NCI-H82 treated with DMSO at 0.1 percent for 48 hours (cell line): Measurements from ENCODE around the gene RAB44.
"Not testable (repeated sequence)": the region's sequence is repeated elsewhere in the genome, so short reads cannot be mapped to it uniquely, and the experiment has no call there.

Experiments
- DNase-seq: peaks from one replicate; lab custom pipeline; 2025; ENCODE audit not compliant: unreplicated experiment; lab: John Stamatoyannopoulos, UW

The RAB44 gene

DNA sequence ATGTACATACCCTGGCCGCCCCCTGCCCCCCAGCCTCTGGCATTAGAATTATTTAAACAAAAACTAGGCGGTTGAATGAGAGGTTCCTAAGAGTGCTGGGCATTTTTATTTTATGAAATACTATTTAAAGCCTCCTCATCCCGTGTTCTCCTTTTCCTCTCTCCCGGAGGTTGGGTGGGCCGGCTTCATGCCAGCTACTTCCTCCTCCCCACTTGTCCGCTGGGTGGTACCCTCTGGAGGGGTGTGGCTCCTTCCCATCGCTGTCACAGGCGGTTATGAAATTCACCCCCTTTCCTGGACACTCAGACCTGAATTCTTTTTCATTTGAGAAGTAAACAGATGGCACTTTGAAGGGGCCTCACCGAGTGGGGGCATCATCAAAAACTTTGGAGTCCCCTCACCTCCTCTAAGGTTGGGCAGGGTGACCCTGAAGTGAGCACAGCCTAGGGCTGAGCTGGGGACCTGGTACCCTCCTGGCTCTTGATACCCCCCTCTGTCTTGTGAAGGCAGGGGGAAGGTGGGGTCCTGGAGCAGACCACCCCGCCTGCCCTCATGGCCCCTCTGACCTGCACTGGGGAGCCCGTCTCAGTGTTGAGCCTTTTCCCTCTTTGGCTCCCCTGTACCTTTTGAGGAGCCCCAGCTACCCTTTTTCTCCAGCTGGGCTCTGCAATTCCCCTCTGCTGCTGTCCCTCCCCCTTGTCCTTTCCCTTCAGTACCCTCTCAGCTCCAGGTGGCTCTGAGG is 11.5 kb upstream of the RAB44 start:
- no peak for DNase-seq

DNA sequence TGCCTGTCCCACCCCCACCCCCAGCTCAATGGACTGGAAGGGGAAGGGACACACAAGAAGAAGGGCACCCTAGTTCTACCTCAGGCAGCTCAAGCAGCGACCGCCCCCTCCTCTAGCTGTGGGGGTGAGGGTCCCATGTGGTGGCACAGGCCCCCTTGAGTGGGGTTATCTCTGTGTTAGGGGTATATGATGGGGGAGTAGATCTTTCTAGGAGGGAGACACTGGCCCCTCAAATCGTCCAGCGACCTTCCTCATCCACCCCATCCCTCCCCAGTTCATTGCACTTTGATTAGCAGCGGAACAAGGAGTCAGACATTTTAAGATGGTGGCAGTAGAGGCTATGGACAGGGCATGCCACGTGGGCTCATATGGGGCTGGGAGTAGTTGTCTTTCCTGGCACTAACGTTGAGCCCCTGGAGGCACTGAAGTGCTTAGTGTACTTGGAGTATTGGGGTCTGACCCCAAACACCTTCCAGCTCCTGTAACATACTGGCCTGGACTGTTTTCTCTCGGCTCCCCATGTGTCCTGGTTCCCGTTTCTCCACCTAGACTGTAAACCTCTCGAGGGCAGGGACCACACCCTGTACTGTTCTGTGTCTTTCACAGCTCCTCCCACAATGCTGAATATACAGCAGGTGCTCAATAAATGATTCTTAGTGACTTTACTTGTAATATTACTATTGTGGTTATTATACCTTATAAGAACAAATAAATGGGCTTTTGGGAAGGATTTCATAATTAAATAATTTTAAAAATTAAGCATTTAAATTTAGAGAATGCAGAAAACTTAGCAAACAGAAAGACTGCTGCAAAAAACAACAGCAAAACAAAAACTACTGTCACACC is 10.7 kb upstream of the RAB44 start:
- no peak for DNase-seq

DNA sequence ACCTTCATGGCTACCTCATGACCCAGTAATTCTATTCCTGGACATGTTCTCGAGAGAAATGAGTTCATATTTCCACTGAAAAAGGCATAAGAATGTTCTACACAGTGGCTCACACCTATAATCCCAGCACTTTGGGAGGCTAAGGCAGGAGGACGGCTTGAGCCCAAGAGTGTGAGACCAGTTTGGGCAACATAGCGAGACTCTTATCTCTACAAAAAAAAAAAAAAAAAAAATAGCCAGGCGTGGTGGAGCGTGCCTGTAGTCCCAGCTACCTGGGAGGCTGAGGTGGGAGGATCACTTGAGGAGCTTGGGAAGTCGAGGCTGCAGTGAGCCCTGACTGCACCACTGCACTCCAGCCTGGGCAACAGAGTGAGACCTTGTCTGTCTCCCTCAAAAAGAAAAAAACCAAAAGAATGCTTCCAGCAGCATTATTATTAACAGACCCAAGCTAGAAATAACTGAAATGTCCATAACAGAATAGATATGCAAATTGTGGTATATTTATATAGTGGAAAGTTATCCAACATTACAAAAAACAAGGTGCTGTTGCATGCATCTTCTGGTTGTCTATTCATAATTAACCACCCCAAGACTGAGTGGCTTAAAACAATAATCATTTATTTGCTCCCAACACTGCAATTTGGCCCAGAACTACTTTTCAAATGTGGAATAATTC is 9.4 kb upstream of the RAB44 start:
- no peak for DNase-seq

DNA sequence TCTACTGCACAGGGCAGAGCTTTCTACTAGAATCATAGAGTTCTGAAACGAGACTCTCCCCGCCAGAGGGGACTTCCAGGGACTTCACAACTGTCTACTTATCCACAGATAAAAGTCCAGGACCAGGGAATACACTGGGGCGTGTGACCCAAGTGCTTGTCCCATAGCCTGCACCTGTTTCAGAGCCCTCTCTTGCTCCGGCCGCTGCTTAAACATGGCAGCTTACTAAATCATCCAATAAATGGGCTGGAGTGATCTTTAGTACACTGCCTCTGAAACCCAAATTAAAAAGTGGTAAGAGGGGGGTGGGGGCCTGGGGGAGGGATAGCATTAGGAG is 8.9 kb upstream of the RAB44 start:
- no peak for DNase-seq

DNA sequence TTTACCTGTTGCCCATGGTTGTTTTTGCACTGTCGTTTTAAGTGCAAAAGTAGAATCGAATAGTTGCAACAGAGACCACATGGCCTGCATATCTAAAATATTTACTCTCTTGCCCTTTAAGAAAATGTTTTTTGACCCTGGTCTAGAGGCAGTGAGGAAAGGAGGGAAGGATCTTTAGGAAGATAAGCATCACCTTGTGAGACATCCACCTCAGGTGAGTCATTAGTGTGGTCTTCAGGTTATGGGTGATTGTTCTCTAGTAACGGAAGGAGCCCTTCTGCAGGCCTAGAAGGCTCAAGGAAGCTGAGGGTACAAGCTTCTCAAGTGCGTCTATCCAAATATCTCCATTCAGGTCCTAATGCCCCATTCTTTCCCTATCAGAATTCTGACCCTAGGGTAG is 6.6 kb upstream of the RAB44 start:
- DNase-seq: no peak

DNA sequence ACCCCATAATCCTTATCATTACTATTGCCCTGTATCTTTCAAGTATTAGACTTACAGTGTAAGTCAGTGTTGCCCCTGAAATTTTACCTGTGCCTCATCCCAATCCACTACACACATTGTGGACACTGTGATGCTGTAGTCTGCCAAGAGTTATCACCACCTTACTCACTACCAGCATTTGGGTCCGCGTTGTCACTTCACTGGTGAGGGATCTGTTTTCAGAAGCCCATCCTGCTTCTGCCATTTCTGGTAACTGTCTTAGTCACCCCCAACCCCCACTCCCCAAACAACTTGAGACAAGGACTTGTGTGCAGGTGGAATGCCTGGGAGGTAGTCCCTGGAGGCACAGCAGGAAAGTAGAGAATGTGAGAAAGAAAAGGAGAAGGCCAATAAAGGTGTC is 6.0 kb upstream of the RAB44 start:
- no peak for DNase-seq

DNA sequence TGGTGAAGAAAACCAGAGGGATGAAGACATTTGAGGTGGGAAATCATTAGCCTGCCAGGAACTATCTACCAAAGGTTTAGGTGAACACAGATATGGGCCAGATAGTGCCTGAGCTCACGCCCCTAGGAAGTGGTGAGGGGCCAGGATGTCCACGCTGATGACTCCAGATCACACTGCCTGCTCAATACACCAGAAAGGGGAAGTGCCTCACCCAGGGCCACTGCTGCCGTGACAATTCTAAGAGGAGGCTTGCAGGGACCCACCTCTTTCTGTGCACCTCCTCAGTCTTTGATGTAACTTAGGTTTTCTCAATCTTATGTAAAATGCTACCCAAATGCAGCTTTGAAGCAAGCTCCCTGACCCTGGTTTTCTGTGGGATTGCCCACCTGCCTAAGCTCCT is 5.4 kb upstream of the RAB44 start:
- no peak for DNase-seq

DNA sequence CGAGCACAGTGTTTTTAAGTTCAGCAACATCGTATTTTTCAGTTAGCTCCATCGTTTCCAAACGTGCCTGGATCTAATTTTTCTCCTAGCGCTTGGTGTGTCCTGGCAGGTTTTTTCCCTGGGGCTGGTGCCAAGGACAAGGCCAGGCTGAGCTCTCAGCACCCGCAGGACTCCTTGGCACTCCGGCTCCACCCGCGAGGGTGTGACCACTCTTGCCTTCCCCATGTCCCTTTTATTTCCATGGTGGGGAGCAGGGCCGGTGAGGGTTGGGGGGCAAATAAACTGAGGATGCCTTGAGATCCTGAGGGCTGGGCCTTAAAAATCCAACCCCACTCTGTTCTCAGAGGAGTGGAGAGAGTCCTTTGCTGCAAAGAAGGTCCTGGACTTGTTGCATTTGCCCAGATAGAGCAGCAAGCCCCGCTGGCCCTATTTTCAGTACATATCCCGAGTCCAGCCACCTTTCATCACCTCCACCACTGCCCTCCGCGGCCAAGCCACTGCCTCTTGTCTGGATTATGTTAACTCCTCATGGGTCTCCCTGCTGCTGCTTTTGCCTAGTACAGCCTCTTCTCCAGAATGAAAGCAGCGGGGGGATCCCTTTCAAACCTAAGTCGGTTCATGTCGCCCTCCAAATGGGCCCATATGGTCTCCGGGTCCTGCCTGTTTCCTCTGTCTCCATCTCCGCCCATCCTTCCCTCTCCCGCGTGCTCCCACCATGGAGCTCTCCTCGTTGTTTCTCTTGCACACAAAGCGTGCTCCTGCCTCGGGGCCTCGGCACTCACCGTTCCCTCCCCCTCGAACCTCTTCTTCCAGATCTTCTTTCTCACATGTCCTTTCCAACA is 4.5 kb upstream of the RAB44 start:
- no peak for DNase-seq

DNA sequence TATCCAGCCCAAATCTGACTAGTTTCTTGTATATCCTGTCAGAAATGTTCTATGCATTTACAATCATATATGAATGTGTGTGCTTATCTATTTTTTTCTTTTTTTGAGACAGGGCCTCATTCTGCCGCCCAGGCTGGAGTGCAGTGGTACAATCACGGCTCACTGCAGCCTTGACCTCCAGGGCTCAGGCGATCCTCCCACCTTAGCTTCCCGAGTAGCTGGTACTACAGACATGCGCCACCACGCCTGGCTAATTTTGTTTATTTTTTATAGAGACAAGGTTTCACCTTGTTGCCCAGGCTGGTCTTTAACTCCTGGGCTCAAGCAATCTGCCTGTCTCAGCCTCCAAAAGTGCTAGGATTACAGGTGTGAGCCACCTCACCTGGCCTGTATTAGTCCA is 3.0 kb upstream of the RAB44 start:
- no peak for DNase-seq

DNA sequence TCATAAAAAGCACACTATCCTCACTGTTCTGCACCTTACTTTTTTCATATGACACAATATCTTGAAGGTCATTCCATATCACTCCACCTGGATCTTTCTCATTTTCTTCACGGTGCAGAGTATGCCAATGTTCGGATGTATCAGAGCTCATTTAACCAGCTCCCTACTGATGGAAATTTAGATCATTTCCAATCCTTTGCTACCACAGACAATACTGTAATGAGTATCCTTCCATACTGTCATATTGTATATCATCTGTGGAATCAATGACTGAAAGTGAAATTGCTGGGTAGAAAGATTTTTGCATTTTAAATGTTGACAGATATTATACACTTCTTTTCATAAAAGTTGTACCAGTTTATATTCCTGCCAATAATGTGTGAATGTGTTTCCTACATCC is 2.2 kb upstream of the RAB44 start:
- no peak for DNase-seq

DNA sequence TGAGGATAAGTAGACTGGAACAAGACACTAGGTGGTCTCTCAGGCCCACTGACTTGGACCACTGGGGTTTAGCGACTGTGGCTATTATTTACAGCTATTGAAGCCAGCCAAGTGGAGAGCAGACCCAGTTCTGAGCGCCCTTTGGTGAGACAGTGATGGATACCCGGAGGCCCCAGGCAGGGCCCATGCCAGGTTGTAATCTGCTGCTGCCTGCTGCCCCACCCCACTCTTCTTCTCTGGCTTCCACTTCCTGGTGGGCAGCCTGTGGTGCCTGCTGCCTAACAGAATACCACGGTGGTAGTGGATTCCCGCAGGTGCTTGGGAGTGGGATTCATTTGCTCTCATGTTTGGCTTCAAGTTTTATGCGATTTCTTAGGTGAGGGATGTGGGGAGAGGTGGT is 570 bp downstream of the RAB44 start:
- DNase-seq: no peak

DNA sequence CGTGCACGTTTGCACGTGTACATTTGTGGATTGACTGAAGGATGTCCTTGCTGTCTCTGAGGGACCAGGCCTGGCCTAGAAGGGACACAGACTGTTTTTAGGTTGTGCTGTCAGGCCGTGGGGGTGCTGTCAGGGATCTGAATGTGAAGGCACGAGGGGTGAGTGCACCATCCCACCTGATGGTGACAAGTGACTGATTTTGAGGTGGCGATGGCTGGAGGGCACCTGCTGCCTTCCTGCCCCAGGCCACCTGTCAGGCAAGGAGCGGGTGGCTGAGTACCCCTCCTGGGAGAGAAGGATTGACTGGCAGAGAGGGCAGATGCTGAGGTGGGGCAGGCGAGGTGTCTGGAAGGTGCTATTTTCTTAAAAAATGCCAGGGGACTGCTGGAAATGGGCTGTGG is 1.2 kb downstream of the RAB44 start:
- no peak for DNase-seq

DNA sequence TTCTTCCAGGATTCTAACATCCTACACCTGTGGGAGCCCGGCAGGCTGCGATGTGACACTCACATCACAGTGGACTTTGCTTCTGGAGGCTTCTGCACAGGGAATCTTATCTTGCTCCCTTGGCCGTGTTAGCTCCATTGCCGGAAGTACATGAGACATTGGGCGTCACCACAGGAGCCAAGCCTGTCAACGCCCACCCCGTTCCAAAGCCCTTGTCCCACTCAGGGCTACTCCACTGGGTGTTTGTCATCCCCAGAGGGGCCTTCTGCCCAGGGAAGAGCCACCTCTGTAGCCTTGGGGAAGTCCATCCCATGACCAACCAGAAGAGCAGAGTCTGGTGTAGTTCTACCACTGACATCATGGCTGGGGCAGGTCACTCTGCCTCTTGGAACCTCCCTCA is 1.7 kb downstream of the RAB44 start:
- no peak for DNase-seq

DNA sequence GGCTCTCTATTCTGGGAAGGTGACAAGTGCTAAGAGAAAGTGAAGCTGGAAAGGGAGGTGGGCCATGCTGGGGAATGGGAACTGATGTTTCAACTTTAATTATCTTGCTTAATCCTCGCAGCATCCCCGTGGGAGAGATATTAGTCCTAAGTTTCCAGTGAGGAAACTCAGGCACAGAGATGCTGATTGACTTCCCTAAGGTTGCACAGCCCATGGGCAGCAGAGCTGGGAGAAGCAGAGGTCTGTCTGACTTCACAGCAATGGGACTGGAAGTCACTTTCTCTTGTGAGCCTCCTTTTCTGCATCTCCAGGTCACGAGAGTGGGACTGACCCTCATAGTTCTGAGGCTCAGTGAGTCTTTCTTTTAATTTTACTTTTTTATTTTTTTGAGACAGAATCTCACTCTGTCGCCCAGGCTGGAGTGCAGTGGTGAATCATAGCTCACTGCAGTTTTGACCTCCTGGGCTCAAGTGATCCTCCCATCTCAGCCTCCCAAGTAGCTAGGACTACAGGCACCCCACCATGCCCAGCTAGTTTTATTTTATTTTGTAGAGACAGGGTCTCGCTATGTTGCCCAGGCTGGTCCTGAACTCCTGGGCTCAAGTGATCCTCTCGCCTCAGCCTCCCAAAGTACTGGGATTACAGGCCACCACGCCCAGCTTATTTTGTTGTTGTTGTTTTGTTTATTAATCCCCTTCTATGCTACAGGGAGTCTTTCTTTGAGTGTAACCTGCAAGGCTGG is 2.6 kb downstream of the RAB44 start:
- no peak for DNase-seq

DNA sequence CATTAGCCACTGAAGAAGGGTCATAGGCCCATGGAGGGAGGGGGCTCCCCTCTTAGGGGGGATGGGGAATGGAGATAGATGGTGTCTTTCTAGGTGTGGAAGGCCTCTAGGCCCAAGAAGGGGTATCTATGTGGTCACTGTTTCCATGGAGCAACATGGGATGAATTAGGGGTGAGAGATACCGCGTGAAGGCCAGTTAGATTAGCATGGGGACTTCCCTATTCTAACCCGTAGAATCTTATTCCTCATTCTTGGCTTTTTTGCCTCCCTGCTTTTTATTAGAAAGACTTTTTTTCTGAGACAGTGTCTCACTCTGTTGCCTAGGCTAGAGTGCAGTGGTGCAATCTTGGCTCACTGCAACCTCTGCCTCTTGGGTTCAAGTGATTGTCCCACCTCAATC is 3.2 kb downstream of the RAB44 start:
- DNase-seq: no peak

DNA sequence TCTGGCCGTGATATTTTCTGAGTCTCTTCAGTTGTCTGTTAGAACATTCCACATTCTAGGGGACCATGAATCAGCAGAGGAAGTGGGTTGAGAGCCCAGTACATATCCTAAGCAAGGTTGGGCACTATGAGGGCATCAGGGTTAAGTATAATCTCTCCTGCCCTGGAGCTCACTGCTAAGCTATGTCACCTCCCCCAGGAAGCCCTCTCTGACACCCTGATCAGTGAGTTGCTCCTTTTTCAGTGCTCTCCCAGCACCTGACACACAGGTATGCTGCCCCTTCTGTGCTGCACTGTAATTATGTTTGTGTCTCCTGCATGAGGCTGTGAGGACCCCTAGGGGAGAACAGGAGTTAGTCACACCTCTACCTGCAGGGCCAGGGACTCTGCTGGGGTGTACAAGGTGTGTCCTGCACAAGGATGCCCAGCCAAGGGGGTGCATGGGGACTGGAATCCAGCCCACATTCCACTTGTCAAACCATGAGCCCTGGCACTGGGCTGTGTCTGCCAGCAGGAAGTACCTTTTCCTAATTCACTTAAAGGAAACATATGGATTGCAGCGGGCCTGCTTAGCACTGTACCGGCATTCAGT is 3.9 kb downstream of the RAB44 start:
- no peak for DNase-seq

DNA sequence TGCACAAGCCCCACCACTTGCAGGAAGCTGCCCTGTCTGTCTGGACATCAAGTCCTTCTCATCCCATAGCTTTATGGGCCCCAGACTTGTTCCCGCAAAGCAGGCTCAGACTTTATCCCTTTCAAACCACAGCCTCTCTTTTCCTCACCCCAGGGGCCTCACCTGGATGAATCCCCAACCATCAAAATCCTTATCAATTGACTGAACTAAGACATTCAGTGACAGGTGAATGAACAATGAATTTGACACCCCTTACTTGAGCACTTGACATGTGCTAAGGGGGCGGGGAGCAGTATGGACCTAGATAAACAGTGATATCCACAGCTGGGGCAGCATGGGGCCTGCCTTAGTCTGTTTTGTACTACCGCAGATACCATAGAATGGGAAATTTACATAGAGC is 5.0 kb downstream of the RAB44 start:
- no peak for DNase-seq

DNA sequence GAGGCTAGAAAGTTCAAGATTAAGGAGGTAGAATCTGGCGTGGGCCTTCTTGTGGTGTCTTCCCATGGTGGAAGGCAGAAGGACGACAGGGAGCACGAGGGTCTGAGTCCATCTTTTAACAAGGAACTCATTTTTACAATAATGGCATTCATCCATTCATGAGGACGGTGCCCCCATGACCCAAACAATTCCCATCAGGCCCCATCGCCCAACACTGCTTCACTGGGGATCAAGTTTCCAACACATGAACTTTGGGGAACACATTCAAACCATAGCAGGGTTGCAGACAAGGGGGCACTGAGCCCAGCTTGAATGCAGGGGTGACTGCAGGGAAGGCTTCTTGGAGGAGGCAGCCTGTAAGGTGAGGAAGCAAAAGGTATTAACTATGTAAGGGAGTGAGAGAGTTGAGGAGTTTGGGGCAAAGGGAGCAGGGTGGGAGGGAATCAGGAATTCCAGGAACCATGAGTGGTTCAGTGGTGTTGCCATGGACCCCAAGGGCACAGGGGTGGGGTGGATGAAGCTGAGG is 5.5 kb downstream of the RAB44 start:
- DNase-seq: no peak

DNA sequence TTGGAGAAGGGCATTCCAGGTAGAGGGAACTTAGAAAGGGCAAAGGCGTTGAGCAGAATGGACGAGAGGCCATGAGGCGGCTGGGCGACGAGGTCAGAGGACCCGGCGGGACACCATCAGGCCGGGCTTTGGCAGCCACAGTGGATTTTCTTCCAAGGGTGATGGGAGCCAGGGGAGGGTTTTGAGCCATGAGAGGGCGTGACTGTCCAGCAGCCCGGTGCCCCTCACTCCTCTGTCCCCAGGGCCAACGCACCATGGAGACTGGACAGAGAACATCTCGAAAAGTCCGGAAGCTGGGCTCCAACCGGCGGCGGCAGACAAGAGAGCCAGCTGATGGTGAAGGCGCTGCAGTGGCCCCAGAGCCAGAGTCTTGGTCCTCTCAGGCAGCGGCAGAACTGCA is 6.4 kb downstream of the RAB44 start:
- DNase-seq: no peak

DNA sequence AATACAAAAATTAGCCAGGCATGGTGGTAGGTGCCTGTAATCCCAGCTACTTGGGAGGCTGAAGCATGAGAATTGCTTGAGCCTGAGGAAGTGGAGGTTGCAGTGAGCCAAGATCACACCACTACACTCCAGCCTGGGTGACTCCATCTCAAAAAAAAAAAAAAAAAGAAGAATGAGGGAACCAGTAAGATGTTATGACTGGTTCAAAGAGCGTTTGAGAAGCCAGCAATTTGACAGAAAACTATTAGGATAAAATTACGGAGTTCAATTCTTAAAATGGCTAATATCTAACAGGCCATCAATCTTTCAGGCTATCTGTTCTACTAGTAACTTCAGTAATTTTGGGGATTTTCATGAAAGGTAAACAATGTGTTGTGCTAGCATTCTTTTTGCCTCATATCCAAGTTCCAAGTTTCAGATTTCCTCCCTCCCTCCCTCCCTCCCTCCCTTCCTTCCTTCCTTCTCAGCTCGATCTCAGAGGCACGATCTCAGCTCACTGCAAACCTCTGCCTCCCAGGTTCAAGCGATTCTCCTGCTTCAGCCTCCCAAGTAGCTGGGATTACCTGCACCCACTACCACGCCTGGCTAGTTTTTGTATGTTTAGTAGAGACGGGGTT is 7.4 kb downstream of the RAB44 start:
- not testable (repeated sequence) for DNase-seq
